ENCODE results near the gene COL13A1. TPM values are rescaled to one million over a fixed set of nuclear protein-coding genes. Genes with fewer than 3 reads are reported as not detected.

COL13A1 gene
- total RNA-seq, 1 donor from 2014 or later, result not detected

GRCh38 chr10:69883310-69884023 lies 81.8 kb downstream of the COL13A1 start:
- Mint-ChIP-seq H3K27ac (no peak overlapping the region), H3K9me3 (no peaks in the 10 kb centered on the region), H3K4me1 (ENCODE audit: low read depth) (no peaks in the 10 kb centered on the region), H3K4me3 (no peak overlapping the region), H3K36me3 (ENCODE audit: low read depth) (no peaks in the 10 kb centered on the region), H3K27me3 (ENCODE audit: insufficient read depth) (peaks cover 7% of the 10 kb centered on the region)
- intact Hi-C loops (cut with micrococcal nuclease), result no loop called here
- DNase-seq (ENCODE audit: low spot score), result no peak

- peaks cover 7% of the 10 kb centered on the region for H3K27me3 Mint-ChIP-seq (ENCODE audit: insufficient read depth)
These were observed 82.3 kb downstream of the COL13A1 start for GRCh38 chr10:69884024-69884367.

GRCh38 chr10:69884686-69885085 lies 83.0 kb downstream of the COL13A1 start:
- no peaks in the 10 kb centered on the region for H3K9me3 Mint-ChIP-seq
- no peak overlapping the region for H3K27ac Mint-ChIP-seq
- intact Hi-C loops (cut with micrococcal nuclease), result no loop called here
- H3K36me3 Mint-ChIP-seq (ENCODE audit: low read depth), result no peaks in the 10 kb centered on the region
- DNase-seq (ENCODE audit: low spot score), result no peak
- H3K27me3 Mint-ChIP-seq (ENCODE audit: insufficient read depth), result peaks cover 7% of the 10 kb centered on the region
- no peak overlapping the region for H3K4me3 Mint-ChIP-seq
- H3K4me1 Mint-ChIP-seq (ENCODE audit: low read depth), result no peaks in the 10 kb centered on the region

More at GRCh38 chr10:69884024-69884367, 82.3 kb downstream of the COL13A1 start:
- Mint-ChIP-seq H3K4me3 (no peak overlapping the region), H3K36me3 (ENCODE audit: low read depth) (no peaks in the 10 kb centered on the region), H3K9me3 (no peaks in the 10 kb centered on the region), H3K27ac (no peak overlapping the region), H3K4me1 (ENCODE audit: low read depth) (no peaks in the 10 kb centered on the region)
- intact Hi-C loops (cut with micrococcal nuclease), result no loop called here
- no peak for DNase-seq (ENCODE audit: low spot score)

- no peak overlapping the region for H3K4me3 Mint-ChIP-seq
- no peaks in the 10 kb centered on the region for H3K36me3 Mint-ChIP-seq (ENCODE audit: low read depth)
- intact Hi-C loops (cut with micrococcal nuclease), result no loop called here
- no peaks in the 10 kb centered on the region for H3K4me1 Mint-ChIP-seq (ENCODE audit: low read depth)
- peaks cover 4% of the 10 kb centered on the region for H3K27me3 Mint-ChIP-seq (ENCODE audit: insufficient read depth)
- DNase-seq (ENCODE audit: low spot score), result no peak
- no peaks in the 10 kb centered on the region for H3K9me3 Mint-ChIP-seq
- no peak overlapping the region for H3K27ac Mint-ChIP-seq
These were observed 83.8 kb downstream of the COL13A1 start for GRCh38 chr10:69885379-69886013.

- no peak for DNase-seq (ENCODE audit: low spot score)
- H3K36me3 Mint-ChIP-seq (ENCODE audit: low read depth), result no peaks in the 10 kb centered on the region
- H3K4me1 Mint-ChIP-seq (ENCODE audit: low read depth), result no peaks in the 10 kb centered on the region
- H3K9me3 Mint-ChIP-seq, result no peaks in the 10 kb centered on the region
- H3K27ac Mint-ChIP-seq, result no peak overlapping the region
- H3K4me3 Mint-ChIP-seq, result no peak overlapping the region
- intact Hi-C loops (cut with micrococcal nuclease), result no loop called here
- peaks cover 4% of the 10 kb centered on the region for H3K27me3 Mint-ChIP-seq (ENCODE audit: insufficient read depth)
These were observed 87.3 kb downstream of the COL13A1 start for GRCh38 chr10:69888882-69889584.

GRCh38 chr10:69890065-69890847 lies 88.5 kb downstream of the COL13A1 start:
- intact Hi-C loops (cut with micrococcal nuclease), result no loop called here

GRCh38 chr10:69891057-69891617 lies 89.4 kb downstream of the COL13A1 start:
- H3K4me1 Mint-ChIP-seq (ENCODE audit: low read depth), result no peaks in the 10 kb centered on the region
- no peak overlapping the region for H3K27ac Mint-ChIP-seq
- DNase-seq (ENCODE audit: low spot score), result no peak
- intact Hi-C loops (cut with micrococcal nuclease), result no loop called here
- H3K4me3 Mint-ChIP-seq, result no peak overlapping the region
- no peaks in the 10 kb centered on the region for H3K9me3 Mint-ChIP-seq
- H3K27me3 Mint-ChIP-seq (ENCODE audit: insufficient read depth), result peaks cover 1% of the 10 kb centered on the region
- H3K36me3 Mint-ChIP-seq (ENCODE audit: low read depth), result no peaks in the 10 kb centered on the region

More at GRCh38 chr10:69890065-69890847, 88.5 kb downstream of the COL13A1 start:
- H3K4me1 Mint-ChIP-seq (ENCODE audit: low read depth), result no peaks in the 10 kb centered on the region
- no peaks in the 10 kb centered on the region for H3K36me3 Mint-ChIP-seq (ENCODE audit: low read depth)
- H3K27me3 Mint-ChIP-seq (ENCODE audit: insufficient read depth), result peaks cover 1% of the 10 kb centered on the region
- DNase-seq (ENCODE audit: low spot score), result no peak
- H3K9me3 Mint-ChIP-seq, result no peaks in the 10 kb centered on the region
- H3K27ac Mint-ChIP-seq, result no peak overlapping the region
- no peak overlapping the region for H3K4me3 Mint-ChIP-seq

- Mint-ChIP-seq H3K36me3 (ENCODE audit: low read depth) (no peaks in the 10 kb centered on the region), H3K27ac (no peak overlapping the region), H3K4me3 (no peak overlapping the region), H3K9me3 (no peaks in the 10 kb centered on the region), H3K27me3 (ENCODE audit: insufficient read depth) (peaks cover 1% of the 10 kb centered on the region), H3K4me1 (ENCODE audit: low read depth) (no peaks in the 10 kb centered on the region)
- no peak for DNase-seq (ENCODE audit: low spot score)
- intact Hi-C loops (cut with micrococcal nuclease), result no loop called here
These were observed 90.7 kb downstream of the COL13A1 start for GRCh38 chr10:69892406-69892805.

GRCh38 chr10:69892816-69893215 lies 91.1 kb downstream of the COL13A1 start:
- H3K27ac Mint-ChIP-seq, result no peak overlapping the region
- H3K9me3 Mint-ChIP-seq, result no peaks in the 10 kb centered on the region
- no peaks in the 10 kb centered on the region for H3K4me1 Mint-ChIP-seq (ENCODE audit: low read depth)

GRCh38 chr10:69893271-69893900 lies 91.7 kb downstream of the COL13A1 start:
- Mint-ChIP-seq H3K27me3 (ENCODE audit: insufficient read depth) (peaks cover 1% of the 10 kb centered on the region), H3K36me3 (ENCODE audit: low read depth) (no peaks in the 10 kb centered on the region), H3K27ac (no peak overlapping the region), H3K4me3 (no peak overlapping the region), H3K9me3 (no peaks in the 10 kb centered on the region), H3K4me1 (ENCODE audit: low read depth) (no peaks in the 10 kb centered on the region)
- intact Hi-C loops (cut with micrococcal nuclease), result no loop called here
- no peak for DNase-seq (ENCODE audit: low spot score)

More at GRCh38 chr10:69892816-69893215, 91.1 kb downstream of the COL13A1 start:
- Mint-ChIP-seq H3K4me3 (no peak overlapping the region), H3K36me3 (ENCODE audit: low read depth) (no peaks in the 10 kb centered on the region), H3K27me3 (ENCODE audit: insufficient read depth) (peaks cover 1% of the 10 kb centered on the region)
- no peak for DNase-seq (ENCODE audit: low spot score)
- intact Hi-C loops (cut with micrococcal nuclease), result no loop called here

- no peak overlapping the region for H3K27ac Mint-ChIP-seq
- H3K9me3 Mint-ChIP-seq, result no peaks in the 10 kb centered on the region
These were observed 92.5 kb downstream of the COL13A1 start for GRCh38 chr10:69894156-69894555.

GRCh38 chr10:69895759-69896158 lies 94.1 kb downstream of the COL13A1 start:
- Mint-ChIP-seq H3K9me3 (no peaks in the 10 kb centered on the region), H3K27ac (no peak overlapping the region), H3K36me3 (ENCODE audit: low read depth) (no peaks in the 10 kb centered on the region), H3K4me3 (no peak overlapping the region), H3K27me3 (ENCODE audit: insufficient read depth) (peaks cover 1% of the 10 kb centered on the region), H3K4me1 (ENCODE audit: low read depth) (no peaks in the 10 kb centered on the region)
- DNase-seq (ENCODE audit: low spot score), result no peak
- intact Hi-C loops (cut with micrococcal nuclease), result no loop called here

More at GRCh38 chr10:69894156-69894555, 92.5 kb downstream of the COL13A1 start:
- Mint-ChIP-seq H3K36me3 (ENCODE audit: low read depth) (no peaks in the 10 kb centered on the region), H3K27me3 (ENCODE audit: insufficient read depth) (peaks cover 1% of the 10 kb centered on the region), H3K4me3 (no peak overlapping the region), H3K4me1 (ENCODE audit: low read depth) (no peaks in the 10 kb centered on the region)
- no peak for DNase-seq (ENCODE audit: low spot score)
- intact Hi-C loops (cut with micrococcal nuclease), result no loop called here

All from activated T-helper 1 cell treated with anti-CD3 and anti-CD28 coated beads, Interleukin-12 subunit alpha, Interleukin-12 subunit beta, Interleukin-2, Interleukin-4 antibody, amounts not matched to agents 30 ng/mL and 10 ng/mL and 1 ng/mL, durations not matched to agents 14 hours and 24 hours and 36 hours (primary cell).